Calu3 (cell line): ENCODE results near the gene MYBPHL. TPM values are rescaled to one million over a fixed set of nuclear protein-coding genes. Genes with fewer than 3 reads are reported as not detected.

Source experiments
- BruUV-seq: library from RNA; stranded (reverse); fragments of 400-500 nt; replicated peaks from 2 replicates; lab custom pipeline; 2021; lab: Mats Ljungman, UMichigan
- CTCF ChIA-PET: fragments of 300-600 bp; sonication (Branson Sonifier 250); formaldehyde crosslinking; loops from one replicate; lab custom pipeline; 2022; ENCODE audit warnings: antibody characterized with exemption; lab: Charles Lee
- DNase-seq: peaks from one replicate; pipeline ENCODE4 v3.0.0; 2022
- H3K27ac Mint-ChIP-seq: one replicate; pipeline ENCODE4 v1.8.0; 2022; ENCODE audit warnings: mixed read lengths; ENCODE audit not compliant: unreplicated experiment
- H3K27me3 Mint-ChIP-seq: one replicate; pipeline ENCODE4 v1.8.0; 2022; ENCODE audit warnings: mixed read lengths; ENCODE audit not compliant: unreplicated experiment
- H3K36me3 Mint-ChIP-seq: one replicate; pipeline ENCODE4 v1.8.0; 2022; ENCODE audit warnings: mild to moderate bottlenecking, moderate library complexity, mixed read lengths; ENCODE audit not compliant: insufficient read depth, unreplicated experiment
- H3K4me1 Mint-ChIP-seq: one replicate; pipeline ENCODE4 v1.8.0; 2022; ENCODE audit warnings: mild to moderate bottlenecking, low read depth, mixed read lengths; ENCODE audit not compliant: unreplicated experiment
- H3K4me3 Mint-ChIP-seq: one replicate; pipeline ENCODE4 v1.8.0; 2022; ENCODE audit warnings: mild to moderate bottlenecking, low read depth, moderate library complexity, mixed read lengths; ENCODE audit not compliant: unreplicated experiment
- H3K9me3 Mint-ChIP-seq: one replicate; pipeline ENCODE4 v1.8.0; 2022; ENCODE audit warnings: low read depth, mixed read lengths; ENCODE audit not compliant: unreplicated experiment
- intact Hi-C: fragments of 100-400 bp; cut with micrococcal nuclease; formaldehyde crosslinking; loops from one replicate; pipeline ENCODE4 v1.10.0; 2022; ENCODE audit not compliant: unreplicated experiment
- total RNA-seq: library from RNA; stranded (reverse); gene quantifications from 2 replicates; pipeline ENCODE4 v1.2.3, GENCODE V29; 2022
- TF ChIP-seq, protein P1 (sequence below): fragments of 200-600 bp; IDR thresholded peaks from one replicate; pipeline ENCODE4 v1.8.0; 2022; ENCODE audit warnings: antibody characterized with exemption; ENCODE audit not compliant: unreplicated experiment

Gene MYBPHL
- total RNA-seq, 1 experiment from 2014 or later, result not detected

DNA sequence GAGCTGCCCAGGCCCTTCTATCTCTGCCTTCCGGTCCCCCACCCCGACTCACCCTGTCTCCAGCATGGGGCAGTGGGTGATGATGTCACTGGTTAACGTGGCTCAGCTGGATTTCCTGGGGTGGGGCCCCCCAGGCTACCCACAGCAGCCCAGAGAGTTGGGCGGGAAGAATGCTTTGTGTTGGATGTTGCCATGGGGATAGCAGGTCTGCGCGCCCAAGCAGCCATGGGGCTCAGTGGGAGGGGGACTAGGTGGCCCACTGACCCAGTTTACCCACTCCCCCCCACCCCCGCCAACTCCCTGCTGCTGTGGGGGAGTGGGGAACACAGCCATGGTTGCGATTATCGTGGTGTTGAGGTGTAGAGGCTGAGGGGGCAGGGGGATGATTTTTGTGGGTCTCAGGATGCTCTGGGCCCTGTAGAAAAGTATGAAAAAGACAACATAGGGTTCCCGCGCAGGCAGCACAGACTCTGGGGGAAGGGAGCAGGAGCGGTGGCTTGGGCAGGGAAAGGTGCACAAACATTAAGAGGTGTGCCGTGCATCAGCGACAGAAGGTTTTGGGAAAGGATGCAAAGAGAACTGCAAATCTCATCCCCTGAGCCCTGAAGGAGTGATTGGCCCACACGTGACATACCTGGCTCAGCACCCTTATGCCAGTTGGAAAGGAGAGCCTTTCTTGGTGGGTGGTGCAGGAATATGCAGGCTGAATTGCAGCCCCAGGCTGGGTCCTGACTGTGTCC is 49.0 kb downstream of the MYBPHL start:
- no TSS peak for BruUV-seq
- DNase-seq, result no peak
- no peaks in the 10 kb centered on the region for H3K27me3 Mint-ChIP-seq
- H3K4me3 Mint-ChIP-seq, result no peak overlapping the region
- TF ChIP-seq, protein P1, sequence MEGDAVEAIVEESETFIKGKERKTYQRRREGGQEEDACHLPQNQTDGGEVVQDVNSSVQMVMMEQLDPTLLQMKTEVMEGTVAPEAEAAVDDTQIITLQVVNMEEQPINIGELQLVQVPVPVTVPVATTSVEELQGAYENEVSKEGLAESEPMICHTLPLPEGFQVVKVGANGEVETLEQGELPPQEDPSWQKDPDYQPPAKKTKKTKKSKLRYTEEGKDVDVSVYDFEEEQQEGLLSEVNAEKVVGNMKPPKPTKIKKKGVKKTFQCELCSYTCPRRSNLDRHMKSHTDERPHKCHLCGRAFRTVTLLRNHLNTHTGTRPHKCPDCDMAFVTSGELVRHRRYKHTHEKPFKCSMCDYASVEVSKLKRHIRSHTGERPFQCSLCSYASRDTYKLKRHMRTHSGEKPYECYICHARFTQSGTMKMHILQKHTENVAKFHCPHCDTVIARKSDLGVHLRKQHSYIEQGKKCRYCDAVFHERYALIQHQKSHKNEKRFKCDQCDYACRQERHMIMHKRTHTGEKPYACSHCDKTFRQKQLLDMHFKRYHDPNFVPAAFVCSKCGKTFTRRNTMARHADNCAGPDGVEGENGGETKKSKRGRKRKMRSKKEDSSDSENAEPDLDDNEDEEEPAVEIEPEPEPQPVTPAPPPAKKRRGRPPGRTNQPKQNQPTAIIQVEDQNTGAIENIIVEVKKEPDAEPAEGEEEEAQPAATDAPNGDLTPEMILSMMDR, result no peak
- no peaks in the 10 kb centered on the region for H3K9me3 Mint-ChIP-seq
- CTCF ChIA-PET, result interaction anchor here (0.7 to 0.9 kb wide), 2 partner anchors 57 to 72 kb away, joined by 3 to 7 read pairs; no protein-coding TSS in a partner anchor
- H3K36me3 Mint-ChIP-seq, result peaks cover 5% of the 10 kb centered on the region
- intact Hi-C loops, result no loop called here
- peaks cover 14% of the 10 kb centered on the region for H3K4me1 Mint-ChIP-seq
- no peak overlapping the region for H3K27ac Mint-ChIP-seq

DNA sequence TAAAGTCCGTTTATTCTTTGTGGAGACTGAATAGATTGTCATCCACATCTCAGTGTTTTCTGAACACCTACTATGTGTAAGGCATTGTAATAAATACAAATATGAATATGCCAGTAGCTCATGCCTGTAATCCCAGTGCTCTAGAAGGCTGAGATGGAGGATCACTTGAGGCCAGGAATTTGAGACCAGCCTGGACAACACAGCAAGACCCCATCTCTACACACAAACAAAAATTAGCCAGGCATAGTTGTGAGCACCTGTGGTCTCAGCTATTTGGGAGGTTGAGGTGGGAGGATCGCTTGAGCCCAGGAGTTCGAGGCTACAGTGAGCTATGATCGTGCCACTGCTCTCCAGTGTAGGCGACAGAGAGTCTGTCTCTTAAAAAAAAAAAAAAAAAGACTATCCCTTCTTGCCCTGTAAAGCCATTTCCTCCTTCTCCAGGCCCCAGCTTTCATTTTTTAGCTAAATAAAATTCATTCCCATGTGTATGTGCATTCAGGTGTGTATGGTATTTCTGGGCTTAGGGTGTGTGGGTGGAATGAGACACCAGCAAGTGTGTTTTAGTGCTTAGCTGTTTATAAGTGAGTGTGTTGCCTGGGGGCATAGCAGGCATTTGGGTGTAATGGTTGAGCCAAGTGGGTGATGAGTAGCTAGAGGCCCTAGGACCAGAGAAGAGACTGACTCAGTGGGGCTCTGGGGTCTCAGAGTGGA is 49.7 kb downstream of the MYBPHL start:
- peaks cover 5% of the 10 kb centered on the region for H3K36me3 Mint-ChIP-seq
- H3K27me3 Mint-ChIP-seq, result no peaks in the 10 kb centered on the region
- CTCF ChIA-PET, result interaction anchor here (0.7 to 0.9 kb wide), 3 partner anchors 56 to 142 kb away, joined by 3 to 7 read pairs (median 3); no protein-coding TSS in a partner anchor
- H3K4me1 Mint-ChIP-seq, result peaks cover 14% of the 10 kb centered on the region
- intact Hi-C loops, result no loop called here
- no TSS peak for BruUV-seq
- H3K27ac Mint-ChIP-seq, result no peak overlapping the region
- TF ChIP-seq, protein P1, result no peak
- no peak for DNase-seq
- no peaks in the 10 kb centered on the region for H3K9me3 Mint-ChIP-seq
- H3K4me3 Mint-ChIP-seq, result no peak overlapping the region

DNA sequence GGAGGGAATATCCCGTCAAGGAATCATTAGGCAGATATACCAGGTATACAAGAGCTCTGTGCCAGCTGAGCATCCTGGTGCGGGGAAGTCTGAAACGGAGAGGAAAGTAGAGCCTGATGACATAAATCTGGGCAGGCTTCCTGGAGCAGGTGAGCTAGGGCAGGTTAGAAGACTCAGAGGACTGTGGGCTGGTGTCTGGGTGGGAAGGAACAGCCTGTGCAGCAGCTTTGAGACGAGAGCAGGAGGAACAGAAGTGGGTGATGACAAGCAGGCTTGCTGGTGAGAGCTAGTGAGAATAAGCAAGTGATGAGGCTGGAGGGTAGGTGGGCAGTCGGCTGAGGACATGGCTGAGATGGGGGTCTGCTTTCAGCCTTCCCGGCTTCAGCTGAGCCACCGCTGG is 50.7 kb downstream of the MYBPHL start:
- BruUV-seq, result no TSS peak
- H3K4me1 Mint-ChIP-seq, result peaks cover 14% of the 10 kb centered on the region
- CTCF ChIA-PET, result no interaction called here

DNA sequence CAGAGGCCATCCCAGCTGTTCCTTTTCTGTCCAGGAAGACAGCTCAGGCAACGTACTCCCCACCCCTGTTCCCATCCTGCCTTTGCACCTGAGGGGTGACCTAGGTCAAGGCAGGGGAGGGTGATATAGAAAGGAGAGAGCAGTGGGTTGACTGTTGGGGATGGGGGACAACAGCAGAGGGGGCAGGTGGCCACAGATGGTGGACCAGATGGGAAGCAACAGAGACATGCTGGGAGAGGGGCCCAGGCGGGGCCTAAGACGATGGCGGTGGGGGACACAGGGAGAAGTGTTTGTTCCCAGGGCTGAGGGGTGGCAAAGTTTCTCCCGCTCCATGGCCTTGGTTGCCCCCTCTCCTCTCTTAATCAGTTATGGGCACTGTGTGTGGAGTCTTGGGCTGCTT is 51.1 kb downstream of the MYBPHL start:
- H3K4me1 Mint-ChIP-seq, result peaks cover 14% of the 10 kb centered on the region
- peaks cover 5% of the 10 kb centered on the region for H3K36me3 Mint-ChIP-seq
- H3K9me3 Mint-ChIP-seq, result no peaks in the 10 kb centered on the region
- H3K27me3 Mint-ChIP-seq, result no peaks in the 10 kb centered on the region
- no peak overlapping the region for H3K27ac Mint-ChIP-seq
- intact Hi-C loops, result no loop called here
- DNase-seq, result no peak
- TF ChIP-seq, protein P1, result no peak
- no TSS peak for BruUV-seq
- no peak overlapping the region for H3K4me3 Mint-ChIP-seq
- CTCF ChIA-PET, result no interaction called here

More for the DNA sequence above, 50.7 kb downstream of the MYBPHL start:
- DNase-seq, result no peak
- Mint-ChIP-seq H3K4me3 (no peak overlapping the region), H3K27me3 (no peaks in the 10 kb centered on the region), H3K27ac (no peak overlapping the region), H3K36me3 (peaks cover 5% of the 10 kb centered on the region), H3K9me3 (no peaks in the 10 kb centered on the region)
- TF ChIP-seq, protein P1, result no peak
- intact Hi-C loops, result no loop called here
